Aorta (tissue), 5 donors: ENCODE data around the gene TIPARP. TPM values are rescaled to one million over a fixed set of nuclear protein-coding genes. Genes with fewer than 3 reads are reported as not detected.
"Not testable (repeated sequence)": the region's sequence is repeated elsewhere in the genome, so short reads cannot be mapped to it uniquely, and the experiment has no call there.

Experiments
- ATAC-seq: fragments of 200-7000 bp; cut with Tn5 transposase; one replicate; pipeline ENCODE4 v1.9.1; 2022; ENCODE audit warnings: moderate library complexity; ENCODE audit not compliant: low FRiP score
- DNase-seq, 2 donors: peaks; one replicate each; pipeline ENCODE4 v3.0.0-alpha.2; 2020
- H3K27ac ChIP-seq, 2 donors: one replicate each; pipeline ENCODE4 v1.5.1; 2013; ENCODE audit warnings: low read length in 2 of 2, mild to moderate bottlenecking in 2 of 2, moderate library complexity in 2 of 2, control low read depth in 1 of 2, inconsistent platforms in 1 of 2, low read depth in 1 of 2
- H3K27me3 ChIP-seq, 2 donors: one replicate each; pipeline ENCODE4 v1.6.1; 2013; ENCODE audit warnings: control low read depth in 1 of 2, low read length in 1 of 2, mild to moderate bottlenecking in 1 of 2, moderate library complexity in 1 of 2; ENCODE audit not compliant: insufficient read depth in 2 of 2, control insufficient read depth in 1 of 2
- H3K36me3 ChIP-seq, 2 donors: one replicate each; pipeline ENCODE4 v1.6.1; 2013; ENCODE audit warnings: control low read depth in 1 of 2, low read length in 1 of 2, mild to moderate bottlenecking in 1 of 2; ENCODE audit not compliant: insufficient read depth in 2 of 2, control insufficient read depth in 1 of 2
- H3K4me1 ChIP-seq, 2 donors: one replicate each; pipeline ENCODE4 v1.6.1; 2013; ENCODE audit warnings: low read length in 2 of 2, control low read depth in 1 of 2, mild to moderate bottlenecking in 1 of 2, moderate library complexity in 1 of 2; ENCODE audit not compliant: insufficient read depth in 2 of 2, control insufficient read depth in 1 of 2
- H3K4me3 ChIP-seq, 2 donors: one replicate each; pipeline ENCODE4 v1.5.1; 2013; ENCODE audit warnings: low read length in 2 of 2, control low read depth in 1 of 2, mild to moderate bottlenecking in 1 of 2
- H3K9me3 ChIP-seq: one replicate; pipeline ENCODE4 v1.6.1; 2013; ENCODE audit warnings: mild to moderate bottlenecking, low read length; ENCODE audit not compliant: control insufficient read depth
- WGBS, 2 donors: extraction: QIAGEN DNeasy Blood & Tissue Kit; methylation state at CpG; one replicate each; pipeline ENCODE4 v1.1.7; 2013; 5-methylcytosine and 5-hydroxymethylcytosine counted together
- intact Hi-C, 2 donors: fragments of 100-400 bp; cut with DNase I; formaldehyde crosslinking; loops; one replicate each; pipeline versions ENCODE4 v1.14.2 to v1.15.0; 2022
- polyA plus RNA-seq, 2 donors: library from polyadenylated mRNA; stranded (reverse); fragments of 200-250 nt; gene quantifications; one replicate each; pipeline ENCODE4 v1.2.3, GENCODE V29; 2013
- total RNA-seq, 2 donors: library from RNA; stranded (reverse); fragmentation: NEBNext Ultra II Directional; extraction: Animal tissue kit (Norgen Biotek cat#: 25700); gene quantifications; one replicate each; pipeline ENCODE4 v1.2.1, GENCODE V29; 2021
- donor health status: healthy with polysubstance abuse.
- donor health status: Bipolar disorder and iron deficiency.
- donor health status: DM: no; HTN: no; CAD: no.
- donor health status: DM: no; HTN: no; CAD: no.
- donor health status: DM: yes; HTN: yes; CAD: no.

The TIPARP gene
- total and polyA plus RNA-seq, 4 donors, result 9.6 to 24.2 (median 18.1) TPM

- WGBS, 2 donors, result 4 to 7% methylated on average over 6 of the region's 6 CpGs
- ATAC-seq (peak; percentile 22), DNase-seq (peak in 1 of 2 donors; percentile 48)
- intact Hi-C loops, result no loop called here
- Histone ChIP-seq H3K4me1 (no peaks in the 10 kb centered on the region), H3K9me3 (no peaks in the 10 kb centered on the region), H3K27me3 (no peaks in the 10 kb centered on the region), H3K4me3 (peak overlapping the region in 1 of 2 donors; percentile 3), H3K27ac (no peak overlapping the region), H3K36me3 (no peaks in the 10 kb centered on the region)
These were observed 30.5 kb upstream of the TIPARP start for GRCh38 chr3:156643729-156644389.

GRCh38 chr3:156644958-156645357 lies 29.4 kb upstream of the TIPARP start:
- no peaks in the 10 kb centered on the region for H3K9me3 ChIP-seq
- no peak for ATAC-seq
- H3K4me1 ChIP-seq, result no peaks in the 10 kb centered on the region

GRCh38 chr3:156646958-156647357 lies 27.4 kb upstream of the TIPARP start:
- intact Hi-C loops, result no loop called here
- DNase-seq (no peak), ATAC-seq (no peak)

More at GRCh38 chr3:156644958-156645357, 29.4 kb upstream of the TIPARP start:
- no peaks in the 10 kb centered on the region for H3K36me3 ChIP-seq
- H3K27me3 ChIP-seq, result no peaks in the 10 kb centered on the region
- intact Hi-C loops, result no loop called here
- no peak for DNase-seq
- H3K4me3 ChIP-seq, result no peak overlapping the region
- no peak overlapping the region for H3K27ac ChIP-seq

GRCh38 chr3:156648086-156648485 lies 26.3 kb upstream of the TIPARP start:
- WGBS, 2 donors, result 76 to 81% methylated on average over 3 of the region's 3 CpGs
- no peak for ATAC-seq
- H3K36me3 ChIP-seq, result no peaks in the 10 kb centered on the region
- no peaks in the 10 kb centered on the region for H3K27me3 ChIP-seq
- H3K9me3 ChIP-seq, result no peaks in the 10 kb centered on the region
- no peak overlapping the region for H3K27ac ChIP-seq
- intact Hi-C loops, result no loop called here
- no peaks in the 10 kb centered on the region for H3K4me1 ChIP-seq
- H3K4me3 ChIP-seq, result no peak overlapping the region
- DNase-seq, result no peak

More at GRCh38 chr3:156646958-156647357, 27.4 kb upstream of the TIPARP start:
- Histone ChIP-seq H3K4me1 (no peaks in the 10 kb centered on the region), H3K36me3 (no peaks in the 10 kb centered on the region), H3K27me3 (no peaks in the 10 kb centered on the region), H3K9me3 (no peaks in the 10 kb centered on the region), H3K27ac (no peak overlapping the region), H3K4me3 (no peak overlapping the region)

- no peak for ATAC-seq
- 90% methylated on average over 1 of the region's 1 CpG for WGBS, 2 donors
- DNase-seq, result no peak
These were observed 24.7 kb upstream of the TIPARP start for GRCh38 chr3:156649681-156650080.

GRCh38 chr3:156652661-156653060 lies 21.7 kb upstream of the TIPARP start:
- H3K27me3 ChIP-seq, H3K4me1 ChIP-seq, intact Hi-C loops, DNase-seq, H3K27ac ChIP-seq, H3K4me3 ChIP-seq, H3K9me3 ChIP-seq, ATAC-seq, H3K36me3 ChIP-seq: not testable (repeated sequence)
- 95 to 97% methylated on average over 2 of the region's 2 CpGs for WGBS, 2 donors

More at GRCh38 chr3:156649681-156650080, 24.7 kb upstream of the TIPARP start:
- H3K36me3 ChIP-seq, result no peaks in the 10 kb centered on the region
- H3K4me3 ChIP-seq, result no peak overlapping the region
- no peaks in the 10 kb centered on the region for H3K9me3 ChIP-seq
- no peaks in the 10 kb centered on the region for H3K4me1 ChIP-seq
- intact Hi-C loops, result no loop called here
- H3K27ac ChIP-seq, result no peak overlapping the region
- H3K27me3 ChIP-seq, result no peaks in the 10 kb centered on the region

- DNase-seq, result no peak
- ATAC-seq, result no peak
- intact Hi-C loops, result no loop called here
- Histone ChIP-seq H3K27ac (no peak overlapping the region), H3K27me3 (no peaks in the 10 kb centered on the region), H3K36me3 (no peaks in the 10 kb centered on the region), H3K4me3 (no peak overlapping the region), H3K9me3 (no peaks in the 10 kb centered on the region), H3K4me1 (no peaks in the 10 kb centered on the region)
- 95 to 96% methylated on average over 1 of the region's 1 CpG for WGBS, 2 donors
These were observed 19.6 kb upstream of the TIPARP start for GRCh38 chr3:156654834-156655233.

DNA sequence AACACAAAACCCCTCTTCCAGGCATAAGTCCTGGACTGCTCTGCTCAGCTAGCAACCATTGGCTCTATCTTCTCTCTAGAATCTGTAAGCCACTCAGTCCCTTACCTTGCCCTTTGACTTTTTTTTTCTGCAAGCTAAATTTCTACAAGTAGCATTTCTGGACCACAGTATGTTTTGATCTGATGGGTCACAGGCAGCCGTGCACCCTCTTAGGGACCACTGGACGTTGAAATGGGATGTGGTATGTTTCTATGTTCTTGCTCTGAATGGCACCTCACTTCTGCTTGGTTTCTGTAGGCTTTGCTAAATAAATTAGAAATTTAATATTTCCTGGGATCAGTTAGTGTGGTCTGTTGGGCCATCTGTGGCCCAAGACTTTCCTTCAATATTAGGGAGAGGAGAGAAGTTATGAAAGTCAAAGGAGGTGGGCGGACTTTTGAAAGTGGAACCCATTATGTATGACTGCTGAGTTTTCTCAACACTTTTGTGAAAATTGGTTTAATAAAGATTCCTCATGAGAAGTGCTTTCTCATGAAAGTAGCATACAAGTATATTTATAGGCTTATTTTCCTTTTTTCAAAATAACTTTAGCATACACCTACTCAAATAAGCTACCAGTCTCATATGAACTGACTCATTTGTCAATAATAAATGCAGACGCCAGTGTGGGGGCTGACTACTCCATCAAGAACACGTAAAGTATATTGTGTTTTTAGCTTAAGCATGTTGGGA lies 18.4 kb upstream of the TIPARP start:
- Histone ChIP-seq H3K9me3 (no peaks in the 10 kb centered on the region), H3K36me3 (no peaks in the 10 kb centered on the region), H3K27ac (no peak overlapping the region), H3K4me3 (no peak overlapping the region), H3K4me1 (no peaks in the 10 kb centered on the region), H3K27me3 (no peaks in the 10 kb centered on the region)
- WGBS, 2 donors, result 70 to 72% methylated on average over 5 of the region's 5 CpGs
- no peak for DNase-seq
- intact Hi-C loops, result no loop called here
- ATAC-seq, result no peak

DNA sequence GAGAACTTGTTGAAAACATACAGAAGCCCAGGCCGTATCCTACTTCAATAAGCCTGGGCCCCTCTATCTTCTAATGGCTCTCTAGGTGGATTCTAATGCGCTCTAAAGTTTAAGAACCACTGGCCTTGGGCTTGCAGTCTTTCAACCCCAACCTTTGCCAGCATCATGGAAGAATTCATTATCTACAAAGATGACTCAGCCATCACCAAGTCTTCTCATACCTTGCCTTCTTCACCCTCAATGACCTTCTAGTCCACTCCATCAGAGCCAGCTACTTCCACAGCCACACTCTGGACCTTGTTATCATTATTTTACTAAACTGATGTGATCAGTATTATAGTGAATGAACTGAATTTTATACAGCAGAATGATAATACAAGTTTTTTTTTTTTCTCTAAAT lies 16.9 kb upstream of the TIPARP start:
- no peak overlapping the region for H3K27ac ChIP-seq
- no peaks in the 10 kb centered on the region for H3K27me3 ChIP-seq
- 96 to 98% methylated on average over 2 of the region's 2 CpGs for WGBS, 2 donors

More for the DNA sequence above, 16.9 kb upstream of the TIPARP start:
- ATAC-seq (no peak), DNase-seq (no peak)
- Histone ChIP-seq H3K4me1 (no peaks in the 10 kb centered on the region), H3K9me3 (no peaks in the 10 kb centered on the region), H3K4me3 (no peak overlapping the region), H3K36me3 (no peaks in the 10 kb centered on the region)
- intact Hi-C loops, result no loop called here
